ENCODE results near the gene GARNL3. TPM values are rescaled to one million over a fixed set of nuclear protein-coding genes. Genes with fewer than 3 reads are reported as not detected.

The GARNL3 gene
- total RNA-seq, 2 experiments from 2014 or later, result 0.63 to 1.8 TPM

DNA sequence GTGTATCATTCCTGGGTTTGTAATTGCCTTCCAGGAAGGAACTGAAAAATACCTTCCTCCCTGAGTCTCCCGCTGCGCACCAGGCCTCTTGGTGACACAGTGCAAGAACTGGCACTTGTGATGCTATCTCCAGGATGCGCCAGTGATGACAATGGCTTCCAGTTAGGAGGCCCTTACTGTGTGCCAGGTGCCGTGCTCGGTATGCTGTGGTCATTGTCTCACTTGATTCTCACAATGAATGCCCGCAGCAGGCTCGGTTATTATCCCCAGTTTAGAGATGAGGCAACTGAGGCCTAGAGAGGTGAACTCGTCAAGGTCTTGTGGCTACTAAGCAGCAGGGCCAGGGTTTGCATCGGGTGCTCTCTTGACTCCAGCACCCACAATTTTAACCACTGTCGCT lies 100.9 kb downstream of the GARNL3 start:
- H3K27me3 ChIP-seq (ENCODE audit: control insufficient read depth in 1 of 2, insufficient read depth in 2 of 2, low read length in 2 of 2), result peaks cover 15 to 20% of the 10 kb centered on the region in 2 experiments
- H3K4me3 Mint-ChIP-seq, result no peak overlapping the region
- no peaks in the 10 kb centered on the region for H3K9me3 ChIP-seq (ENCODE audit: control insufficient read depth in 1 of 2, insufficient read depth in 1 of 2, low read length in 2 of 2)
- H3K36me3 Mint-ChIP-seq (ENCODE audit: low read depth), result no peaks in the 10 kb centered on the region
- no peaks in the 10 kb centered on the region for H3K36me3 ChIP-seq (ENCODE audit: insufficient read depth, low read length)
- no peak overlapping the region for H3K27ac Mint-ChIP-seq
- ChIA-PET CTCF (no interaction called here), POLR2A (no interaction called here)
- intact Hi-C loops (cut with DNase I, micrococcal nuclease), result no loop called here
- DNase-seq, result no peak
- H3K4me1 ChIP-seq (ENCODE audit: insufficient read depth, low read length), result no peaks in the 10 kb centered on the region
- peaks cover 71% of the 10 kb centered on the region for H3K27me3 Mint-ChIP-seq
- no peaks in the 10 kb centered on the region for H3K4me1 Mint-ChIP-seq (ENCODE audit: low read depth)
- TF ChIP-seq CTCF (IDR thresholded peaks at IDR 0.05), result no peak
- H3K9me3 Mint-ChIP-seq, result no peaks in the 10 kb centered on the region
- ATAC-seq (ENCODE audit: poor library complexity), result no peak
- no peak overlapping the region for H3K27ac ChIP-seq (ENCODE audit: low read depth in 1 of 2, low read length in 2 of 2)
- no peak overlapping the region for H3K4me3 ChIP-seq (ENCODE audit: low read length)

DNA sequence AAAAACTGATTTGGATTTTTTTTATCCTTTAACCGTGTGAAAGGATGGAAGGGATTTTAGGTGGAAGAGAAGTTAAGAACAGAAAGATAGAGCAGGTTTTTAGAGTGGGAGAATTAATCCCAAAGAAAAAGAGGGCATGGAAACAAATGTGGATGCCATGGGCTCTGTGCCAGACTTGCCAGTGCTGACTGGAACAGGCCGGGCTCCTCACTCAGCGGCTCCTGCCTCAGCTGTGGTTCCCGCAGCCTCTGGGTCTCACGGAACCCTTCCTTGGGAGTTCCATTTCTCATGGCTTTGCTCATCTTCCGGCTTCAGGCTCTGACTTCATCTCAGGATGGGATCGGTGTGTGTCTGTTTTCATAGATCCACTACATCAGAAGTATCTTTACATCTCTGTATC lies 102.0 kb downstream of the GARNL3 start:
- H3K36me3 Mint-ChIP-seq (ENCODE audit: low read depth), result no peaks in the 10 kb centered on the region
- Histone ChIP-seq H3K4me3 (ENCODE audit: low read length) (no peak overlapping the region), H3K27me3 (ENCODE audit: control insufficient read depth in 1 of 2, insufficient read depth in 2 of 2, low read length in 2 of 2) (peaks cover 17 to 28% of the 10 kb centered on the region in 2 experiments), H3K4me1 (ENCODE audit: insufficient read depth, low read length) (no peaks in the 10 kb centered on the region), H3K27ac (ENCODE audit: low read depth in 1 of 2, low read length in 2 of 2) (no peak overlapping the region), H3K36me3 (ENCODE audit: insufficient read depth, low read length) (no peaks in the 10 kb centered on the region), H3K9me3 (ENCODE audit: control insufficient read depth in 1 of 2, insufficient read depth in 1 of 2, low read length in 2 of 2) (no peaks in the 10 kb centered on the region)
- H3K4me1 Mint-ChIP-seq (ENCODE audit: low read depth), result no peaks in the 10 kb centered on the region
- TF ChIP-seq CTCF (IDR thresholded peaks at IDR 0.05), result no peak
- H3K27me3 Mint-ChIP-seq, result peaks cover 73% of the 10 kb centered on the region
- no peak overlapping the region for H3K4me3 Mint-ChIP-seq
- H3K9me3 Mint-ChIP-seq, result no peaks in the 10 kb centered on the region
- CTCF ChIA-PET, result no interaction called here
- no peak for ATAC-seq (ENCODE audit: poor library complexity)
- no peak for DNase-seq
- intact Hi-C loops (cut with DNase I, micrococcal nuclease), result no loop called here
- H3K27ac Mint-ChIP-seq, result no peak overlapping the region
- POLR2A ChIA-PET, result no interaction called here

GRCh38 chr9:127368852-127369402 lies 104.4 kb downstream of the GARNL3 start:
- H3K27ac ChIP-seq (ENCODE audit: low read depth in 1 of 2, low read length in 2 of 2), result no peak overlapping the region
- POLR2A ChIA-PET, result interaction anchor here (0.5 to 1.2 kb wide), 2 partner anchors 19 to 365 kb away, joined by 3 to 4 read pairs; no protein-coding TSS in a partner anchor
- no peaks in the 10 kb centered on the region for H3K36me3 Mint-ChIP-seq (ENCODE audit: low read depth)
- H3K4me1 Mint-ChIP-seq (ENCODE audit: low read depth), result no peaks in the 10 kb centered on the region
- H3K27me3 ChIP-seq (ENCODE audit: control insufficient read depth in 1 of 2, insufficient read depth in 2 of 2, low read length in 2 of 2), result peaks cover 23 to 50% of the 10 kb centered on the region in 2 experiments
- CTCF ChIA-PET, result no interaction called here
- no peak for TF ChIP-seq CTCF (IDR thresholded peaks at IDR 0.05)
- no peaks in the 10 kb centered on the region for H3K9me3 ChIP-seq (ENCODE audit: control insufficient read depth in 1 of 2, insufficient read depth in 1 of 2, low read length in 2 of 2)
- H3K36me3 ChIP-seq (ENCODE audit: insufficient read depth, low read length), result no peaks in the 10 kb centered on the region
- intact Hi-C loops (cut with DNase I, micrococcal nuclease), result no loop called here
- no peaks in the 10 kb centered on the region for H3K9me3 Mint-ChIP-seq
- H3K4me3 ChIP-seq (ENCODE audit: low read length), result no peak overlapping the region
- DNase-seq, result no peak
- no peak overlapping the region for H3K27ac Mint-ChIP-seq
- no peak for ATAC-seq (ENCODE audit: poor library complexity)
- peaks cover 76% of the 10 kb centered on the region for H3K27me3 Mint-ChIP-seq
- no peak overlapping the region for H3K4me3 Mint-ChIP-seq
- H3K4me1 ChIP-seq (ENCODE audit: insufficient read depth, low read length), result no peaks in the 10 kb centered on the region

Data from CD4-positive, alpha-beta T cell (primary cell).